ENCODE results near the gene SERTM2.

DNA sequence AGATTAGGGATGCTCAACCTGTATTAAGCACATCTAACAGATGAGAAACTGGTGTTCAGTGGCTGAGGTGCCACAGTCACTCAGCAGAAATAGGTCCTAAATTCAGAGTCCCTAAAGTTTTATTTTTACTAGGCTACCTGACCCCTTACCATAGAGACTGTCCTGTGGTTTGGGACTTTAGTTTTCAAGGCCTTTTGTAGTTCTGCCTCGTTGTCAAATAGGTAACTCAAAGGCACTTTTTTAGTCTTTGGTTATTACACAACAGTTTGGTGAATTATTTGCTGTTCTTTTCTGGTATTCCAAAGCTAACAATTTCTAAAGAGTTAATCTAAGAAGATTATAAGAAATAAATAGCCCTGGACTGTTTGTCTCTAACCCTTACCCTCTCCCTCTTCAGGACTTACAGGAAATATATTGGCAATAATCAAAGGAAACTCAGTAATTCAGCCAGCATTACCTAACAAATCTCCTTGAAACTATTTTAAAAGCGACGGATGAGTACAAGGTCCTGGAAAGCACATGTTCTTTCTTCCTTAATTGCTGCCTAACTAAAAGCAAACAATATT lies 12.8 kb upstream of the SERTM2 start:
- TF ChIP-seq RAD21 (IDR thresholded peaks at IDR 0.05 in 1 of 2, conservative IDR thresholded peaks at IDR 0.05 in 1 of 2; ENCODE audit: low read depth in 2 of 2, low read length in 2 of 2): no peak
- TF ChIP-seq POLR2AphosphoS5 (IDR thresholded peaks at IDR 0.05; ENCODE audit: low read depth, low read length): no peak
- no peak for TF ChIP-seq CREB1 (IDR thresholded peaks at IDR 0.05)
- no peak for TF ChIP-seq EZH2 (IDR thresholded peaks at IDR 0.05; ENCODE audit: low read depth, low read length, severe bottlenecking)
- TF ChIP-seq, protein P1, sequence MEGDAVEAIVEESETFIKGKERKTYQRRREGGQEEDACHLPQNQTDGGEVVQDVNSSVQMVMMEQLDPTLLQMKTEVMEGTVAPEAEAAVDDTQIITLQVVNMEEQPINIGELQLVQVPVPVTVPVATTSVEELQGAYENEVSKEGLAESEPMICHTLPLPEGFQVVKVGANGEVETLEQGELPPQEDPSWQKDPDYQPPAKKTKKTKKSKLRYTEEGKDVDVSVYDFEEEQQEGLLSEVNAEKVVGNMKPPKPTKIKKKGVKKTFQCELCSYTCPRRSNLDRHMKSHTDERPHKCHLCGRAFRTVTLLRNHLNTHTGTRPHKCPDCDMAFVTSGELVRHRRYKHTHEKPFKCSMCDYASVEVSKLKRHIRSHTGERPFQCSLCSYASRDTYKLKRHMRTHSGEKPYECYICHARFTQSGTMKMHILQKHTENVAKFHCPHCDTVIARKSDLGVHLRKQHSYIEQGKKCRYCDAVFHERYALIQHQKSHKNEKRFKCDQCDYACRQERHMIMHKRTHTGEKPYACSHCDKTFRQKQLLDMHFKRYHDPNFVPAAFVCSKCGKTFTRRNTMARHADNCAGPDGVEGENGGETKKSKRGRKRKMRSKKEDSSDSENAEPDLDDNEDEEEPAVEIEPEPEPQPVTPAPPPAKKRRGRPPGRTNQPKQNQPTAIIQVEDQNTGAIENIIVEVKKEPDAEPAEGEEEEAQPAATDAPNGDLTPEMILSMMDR (IDR thresholded peaks at IDR 0.05; ENCODE audit: control extremely low read depth in 1 of 3, insufficient read depth in 1 of 3, low read depth in 1 of 3, low read length in 3 of 3): no peak
- no peak for TF ChIP-seq GABPA (IDR thresholded peaks at IDR 0.05; ENCODE audit: borderline replicate concordance, insufficient read depth, low read length)
- no peak for TF ChIP-seq RNF2 (IDR thresholded peaks at IDR 0.05; ENCODE audit: borderline replicate concordance, low read depth, low read length, missing control alignments, poor library complexity, severe bottlenecking)
- no peak for TF ChIP-seq NANOG (IDR thresholded peaks at IDR 0.05; ENCODE audit: insufficient read depth, low read depth, low read length, poor library complexity, severe bottlenecking)
- no peak for TF ChIP-seq SP2 (IDR thresholded peaks at IDR 0.05; ENCODE audit: low read length)
- no peak for TF ChIP-seq POLR2A (IDR thresholded peaks at IDR 0.05; ENCODE audit: control extremely low read depth in 1 of 2, low read depth in 2 of 2, low read length in 2 of 2)
- TF ChIP-seq KDM1A (IDR thresholded peaks at IDR 0.05; ENCODE audit: borderline replicate concordance, low read length): no peak
- TF ChIP-seq ZNF274 (IDR thresholded peaks at IDR 0.05; ENCODE audit: borderline replicate concordance, extremely low read depth, low read length): no peak
- TF ChIP-seq FOSL1 (IDR thresholded peaks at IDR 0.05; ENCODE audit: insufficient read depth, low read depth, low read length): no peak
- TF ChIP-seq RBBP5 (IDR thresholded peaks at IDR 0.05; ENCODE audit: borderline replicate concordance, low read depth, low read length): no peak
